WTC11 (cell line): ENCODE measurements around the gene FADS6. TPM values are rescaled to one million over a fixed set of nuclear protein-coding genes. Genes with fewer than 3 reads are reported as not detected.
"Not testable (repeated sequence)": the region's sequence is repeated elsewhere in the genome, so short reads cannot be mapped to it uniquely, and the experiment has no call there.

Source experiments
- ATAC-seq: fragments of 200-7000 bp; cut with Tn5 transposase; 2 replicates; pipeline ENCODE4 v1.10.0; 2021; ENCODE audit warnings: mild to moderate bottlenecking, moderate library complexity
- CTCF ChIA-PET: fragments of 300-600 bp; sonication (Branson Sonifier 250); formaldehyde crosslinking; loops from one replicate; lab custom pipeline; 2021; ENCODE audit warnings: antibody characterized with exemption; lab: Charles Lee
- POLR2A ChIA-PET: fragments of 350-600 bp; sonication (Branson Sonifier 250); formaldehyde crosslinking; loops from one replicate; lab custom pipeline; 2021; ENCODE audit warnings: antibody characterized with exemption; lab: Charles Lee
- DNase-seq: peaks from one replicate; pipeline ENCODE4 v3.0.0; 2021; ENCODE audit warnings: low spot score
- H3K27ac Mint-ChIP-seq: 2 replicates; pipeline ENCODE4 v1.8.0; 2021; ENCODE audit warnings: mixed read lengths
- H3K27me3 Mint-ChIP-seq: 2 replicates; pipeline ENCODE4 v1.8.0; 2021; ENCODE audit warnings: low read depth, mild to moderate bottlenecking, moderate library complexity, mixed read lengths
- H3K36me3 Mint-ChIP-seq: 2 replicates; pipeline ENCODE4 v1.8.0; 2021; ENCODE audit warnings: mixed read lengths
- H3K4me1 Mint-ChIP-seq: 2 replicates; pipeline ENCODE4 v1.8.0; 2022; ENCODE audit warnings: mixed read lengths
- H3K4me3 Mint-ChIP-seq: 2 replicates; pipeline ENCODE4 v1.8.0; 2021; ENCODE audit warnings: mild to moderate bottlenecking, moderate library complexity, mixed read lengths
- H3K9me3 Mint-ChIP-seq: 2 replicates; pipeline ENCODE4 v1.8.0; 2021; ENCODE audit warnings: mixed read lengths
- CBFB ChIP-seq: sonication (generic); formaldehyde crosslinking; IDR thresholded peaks from 2 replicates; pipeline ENCODE4 v1.8.1; 2022; ENCODE audit warnings: mild to moderate bottlenecking, low read depth, missing genetic modification reagents
- CREM ChIP-seq: sonication (generic); formaldehyde crosslinking; IDR thresholded peaks from 2 replicates; pipeline ENCODE4 v1.8.1; 2022; ENCODE audit warnings: mild to moderate bottlenecking, missing genetic modification reagents, moderate library complexity
- ESRRA ChIP-seq: sonication (generic); formaldehyde crosslinking; IDR thresholded peaks from 2 replicates; pipeline ENCODE4 v1.8.1; 2022; ENCODE audit warnings: mild to moderate bottlenecking, missing genetic modification reagents, borderline replicate concordance
- HMGA2 ChIP-seq: fragments of 250-450 bp; sonication (Bioruptor Pico); IDR thresholded peaks from 2 replicates; pipeline ENCODE4 v1.4.0; 2021; ENCODE audit warnings: mild to moderate bottlenecking, moderate library complexity
- IRF2 ChIP-seq: sonication (generic); formaldehyde crosslinking; IDR thresholded peaks from 2 replicates; pipeline ENCODE4 v1.8.0; 2022; ENCODE audit warnings: low read depth, missing genetic modification reagents, borderline replicate concordance
- SOX15 ChIP-seq: fragments of 250-450 bp; sonication (Bioruptor Pico); IDR thresholded peaks from 2 replicates; pipeline ENCODE4 v1.9.0; 2021; ENCODE audit warnings: mild to moderate bottlenecking
- TEAD1 ChIP-seq: sonication (generic); formaldehyde crosslinking; IDR thresholded peaks from 2 replicates; pipeline ENCODE4 v1.8.0; 2022; ENCODE audit warnings: mild to moderate bottlenecking, missing genetic modification reagents
- ZNF121 ChIP-seq: sonication (generic); formaldehyde crosslinking; IDR thresholded peaks from 2 replicates; pipeline ENCODE4 v1.8.0; 2023; ENCODE audit warnings: missing genetic modification reagents
- total RNA-seq: library from RNA; stranded (reverse); gene quantifications from 3 replicates; pipeline ENCODE4 v1.2.3, GENCODE V29; 2021
- TF ChIP-seq, protein P1 (sequence below): sonication (generic); formaldehyde crosslinking; IDR thresholded peaks from 2 replicates; pipeline ENCODE4 v1.8.1; 2023; ENCODE audit warnings: mild to moderate bottlenecking, missing genetic modification reagents, borderline replicate concordance
- TF ChIP-seq, protein P2 (sequence below): sonication (generic); formaldehyde crosslinking; IDR thresholded peaks from 2 replicates; pipeline ENCODE4 v1.8.1; 2022; ENCODE audit warnings: mild to moderate bottlenecking, missing genetic modification reagents, moderate library complexity, borderline replicate concordance
- TF ChIP-seq, protein P3 (sequence below): sonication (generic); formaldehyde crosslinking; IDR thresholded peaks from 2 replicates; pipeline ENCODE4 v1.8.1; 2023; ENCODE audit warnings: mild to moderate bottlenecking, missing genetic modification reagents, moderate library complexity
- TF ChIP-seq, protein P4 (sequence below): sonication (generic); formaldehyde crosslinking; IDR thresholded peaks from 2 replicates; pipeline ENCODE4 v1.8.0; 2022; ENCODE audit warnings: mild to moderate bottlenecking, missing genetic modification reagents
- TF ChIP-seq, protein P5 (sequence below): sonication (generic); formaldehyde crosslinking; IDR thresholded peaks from 2 replicates; pipeline ENCODE4 v1.8.0; 2022; ENCODE audit warnings: mild to moderate bottlenecking, missing genetic modification reagents
- TF ChIP-seq, protein P6 (sequence below): fragments of 250-450 bp; sonication (Bioruptor Pico); IDR thresholded peaks from 2 replicates; pipeline ENCODE4 v1.9.0; 2021; ENCODE audit warnings: mild to moderate bottlenecking, borderline replicate concordance

FADS6 gene
- total RNA-seq, 1 experiment from 2014 or later: 1.2 TPM

DNA sequence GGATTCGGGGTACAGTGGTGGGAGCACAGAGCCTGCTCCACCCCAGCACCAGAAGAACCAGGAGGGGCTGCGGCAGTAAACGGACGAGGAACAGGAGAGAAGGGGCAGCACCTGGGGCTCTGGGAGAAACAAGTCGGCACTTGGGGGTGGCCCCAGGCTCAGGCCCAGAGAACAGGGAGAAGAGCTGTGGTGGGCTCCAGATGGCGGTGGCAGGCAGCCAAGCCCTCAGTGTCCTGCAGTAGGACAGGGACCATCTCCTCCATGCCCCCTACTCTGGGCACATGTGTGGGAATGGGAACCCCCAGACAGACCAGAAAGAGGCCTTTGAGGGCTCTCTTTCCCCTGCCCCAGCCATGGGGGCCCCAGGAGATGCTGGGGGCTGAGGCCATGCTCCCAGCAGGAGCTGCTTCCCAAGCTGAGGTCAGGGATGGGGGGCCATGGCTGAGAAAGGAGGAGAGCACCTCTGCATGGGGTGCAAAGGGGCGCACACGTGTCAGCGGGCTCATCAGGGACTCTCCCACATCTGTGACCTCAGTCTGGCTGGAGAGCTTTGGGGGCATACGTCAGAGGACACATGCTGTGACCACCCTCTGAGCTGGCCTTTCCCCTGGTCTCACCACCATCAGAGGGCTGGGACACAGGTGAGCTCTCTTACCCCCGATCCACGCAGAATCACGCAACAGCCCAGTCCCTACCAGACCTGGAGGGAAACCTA, 22.9 kb upstream of the FADS6 start:
- peak overlapping the region; percentile 83; the same call in 1 of the 2 replicates for H3K27ac Mint-ChIP-seq
- H3K9me3 Mint-ChIP-seq: peaks cover 15% of the 10 kb centered on the region
- ChIA-PET POLR2A (interaction anchor here (0.9 kb wide), 1 partner anchor 96 kb away, joined by 3 read pairs; the partner anchor contains the start of gene MRPL58), CTCF (interaction anchor here (0.6 to 2.7 kb wide), 4 partner anchors 41 to 125 kb away, joined by 3 to 14 read pairs (median 5); no protein-coding TSS in a partner anchor)
- no peaks in the 10 kb centered on the region; the same call in 1 of the 2 replicates for H3K36me3 Mint-ChIP-seq
- ATAC-seq: no peak
- peaks cover 26% of the 10 kb centered on the region for H3K27me3 Mint-ChIP-seq
- H3K4me1 Mint-ChIP-seq: peaks cover 11% of the 10 kb centered on the region
- TF ChIP-seq IRF2 (CRISPR knock-in tag): no peak
- TF ChIP-seq, protein P1, sequence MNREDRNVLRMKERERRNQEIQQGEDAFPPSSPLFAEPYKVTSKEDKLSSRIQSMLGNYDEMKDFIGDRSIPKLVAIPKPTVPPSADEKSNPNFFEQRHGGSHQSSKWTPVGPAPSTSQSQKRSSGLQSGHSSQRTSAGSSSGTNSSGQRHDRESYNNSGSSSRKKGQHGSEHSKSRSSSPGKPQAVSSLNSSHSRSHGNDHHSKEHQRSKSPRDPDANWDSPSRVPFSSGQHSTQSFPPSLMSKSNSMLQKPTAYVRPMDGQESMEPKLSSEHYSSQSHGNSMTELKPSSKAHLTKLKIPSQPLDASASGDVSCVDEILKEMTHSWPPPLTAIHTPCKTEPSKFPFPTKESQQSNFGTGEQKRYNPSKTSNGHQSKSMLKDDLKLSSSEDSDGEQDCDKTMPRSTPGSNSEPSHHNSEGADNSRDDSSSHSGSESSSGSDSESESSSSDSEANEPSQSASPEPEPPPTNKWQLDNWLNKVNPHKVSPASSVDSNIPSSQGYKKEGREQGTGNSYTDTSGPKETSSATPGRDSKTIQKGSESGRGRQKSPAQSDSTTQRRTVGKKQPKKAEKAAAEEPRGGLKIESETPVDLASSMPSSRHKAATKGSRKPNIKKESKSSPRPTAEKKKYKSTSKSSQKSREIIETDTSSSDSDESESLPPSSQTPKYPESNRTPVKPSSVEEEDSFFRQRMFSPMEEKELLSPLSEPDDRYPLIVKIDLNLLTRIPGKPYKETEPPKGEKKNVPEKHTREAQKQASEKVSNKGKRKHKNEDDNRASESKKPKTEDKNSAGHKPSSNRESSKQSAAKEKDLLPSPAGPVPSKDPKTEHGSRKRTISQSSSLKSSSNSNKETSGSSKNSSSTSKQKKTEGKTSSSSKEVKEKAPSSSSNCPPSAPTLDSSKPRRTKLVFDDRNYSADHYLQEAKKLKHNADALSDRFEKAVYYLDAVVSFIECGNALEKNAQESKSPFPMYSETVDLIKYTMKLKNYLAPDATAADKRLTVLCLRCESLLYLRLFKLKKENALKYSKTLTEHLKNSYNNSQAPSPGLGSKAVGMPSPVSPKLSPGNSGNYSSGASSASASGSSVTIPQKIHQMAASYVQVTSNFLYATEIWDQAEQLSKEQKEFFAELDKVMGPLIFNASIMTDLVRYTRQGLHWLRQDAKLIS (CRISPR knock-in tag): no peak
- no peak for TF ChIP-seq TEAD1 (CRISPR knock-in tag)
- no peak for TF ChIP-seq ZNF121 (CRISPR knock-in tag)
- TF ChIP-seq SOX15: no peak
- no peak for TF ChIP-seq CREM
- TF ChIP-seq, protein P2, sequence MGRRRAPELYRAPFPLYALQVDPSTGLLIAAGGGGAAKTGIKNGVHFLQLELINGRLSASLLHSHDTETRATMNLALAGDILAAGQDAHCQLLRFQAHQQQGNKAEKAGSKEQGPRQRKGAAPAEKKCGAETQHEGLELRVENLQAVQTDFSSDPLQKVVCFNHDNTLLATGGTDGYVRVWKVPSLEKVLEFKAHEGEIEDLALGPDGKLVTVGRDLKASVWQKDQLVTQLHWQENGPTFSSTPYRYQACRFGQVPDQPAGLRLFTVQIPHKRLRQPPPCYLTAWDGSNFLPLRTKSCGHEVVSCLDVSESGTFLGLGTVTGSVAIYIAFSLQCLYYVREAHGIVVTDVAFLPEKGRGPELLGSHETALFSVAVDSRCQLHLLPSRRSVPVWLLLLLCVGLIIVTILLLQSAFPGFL (CRISPR knock-in tag): no peak
- TF ChIP-seq, protein P3, sequence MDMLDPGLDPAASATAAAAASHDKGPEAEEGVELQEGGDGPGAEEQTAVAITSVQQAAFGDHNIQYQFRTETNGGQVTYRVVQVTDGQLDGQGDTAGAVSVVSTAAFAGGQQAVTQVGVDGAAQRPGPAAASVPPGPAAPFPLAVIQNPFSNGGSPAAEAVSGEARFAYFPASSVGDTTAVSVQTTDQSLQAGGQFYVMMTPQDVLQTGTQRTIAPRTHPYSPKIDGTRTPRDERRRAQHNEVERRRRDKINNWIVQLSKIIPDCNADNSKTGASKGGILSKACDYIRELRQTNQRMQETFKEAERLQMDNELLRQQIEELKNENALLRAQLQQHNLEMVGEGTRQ (CRISPR knock-in tag): no peak
- TF ChIP-seq HMGA2 (CRISPR knock-in tag): no peak
- no peak overlapping the region for H3K4me3 Mint-ChIP-seq
- no peak for DNase-seq

DNA sequence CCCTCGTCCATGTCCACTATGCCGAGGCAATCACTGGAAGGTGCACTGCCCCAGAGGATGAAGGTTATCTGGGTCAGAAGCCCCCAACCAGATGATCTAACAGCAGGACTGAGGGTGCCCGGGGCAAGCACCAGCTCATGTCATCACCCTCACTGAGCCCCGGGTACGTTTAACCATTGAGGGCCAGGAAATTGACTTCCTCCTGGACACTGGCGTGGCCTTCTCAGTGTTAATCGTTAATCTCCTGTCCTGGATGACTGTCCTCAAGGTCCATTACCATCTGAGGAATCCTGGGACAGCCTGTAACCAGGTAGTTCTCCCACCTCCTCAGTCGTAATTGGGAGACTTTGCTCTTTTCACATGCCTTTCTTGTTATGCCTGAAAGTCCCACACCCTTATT, 18.0 kb upstream of the FADS6 start:
- H3K27ac Mint-ChIP-seq, H3K4me3 Mint-ChIP-seq, POLR2A ChIA-PET, DNase-seq, H3K36me3 Mint-ChIP-seq, ATAC-seq: not testable (repeated sequence)
- Mint-ChIP-seq H3K4me1 (peaks cover 38% of the 10 kb centered on the region), H3K9me3 (peaks cover 18% of the 10 kb centered on the region), H3K27me3 (peaks cover 38% of the 10 kb centered on the region)
- CTCF ChIA-PET: interaction anchor here (1.6 kb wide), 1 partner anchor 46 kb away, joined by 5 read pairs; no protein-coding TSS in a partner anchor

DNA sequence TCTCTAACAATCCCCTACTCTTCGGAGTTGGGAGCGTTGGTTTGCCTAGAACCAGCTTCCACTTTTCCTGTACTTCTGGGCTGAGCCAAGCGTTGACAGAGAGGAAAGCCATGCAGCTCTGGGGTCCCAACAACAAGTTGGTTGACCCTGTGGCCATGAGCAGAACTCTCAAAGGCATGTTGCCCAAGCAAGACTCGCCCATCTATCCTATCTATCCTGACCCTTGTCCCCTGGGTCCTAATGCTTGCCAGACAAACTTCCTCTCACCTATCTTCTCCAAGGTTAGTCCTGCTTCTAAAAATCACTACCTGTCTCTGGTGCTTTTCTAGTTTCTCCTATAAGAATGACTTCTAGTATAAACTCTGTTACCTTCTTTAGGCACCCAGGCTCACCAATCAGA, 15.7 kb upstream of the FADS6 start:
- Mint-ChIP-seq H3K9me3 (peaks cover 20% of the 10 kb centered on the region), H3K4me1 (peaks cover 40% of the 10 kb centered on the region), H3K27me3 (peaks cover 36% of the 10 kb centered on the region)
- CTCF ChIA-PET: interaction anchor here (1.0 to 1.2 kb wide), 3 partner anchors 10 to 15 kb away, joined by 3 to 4 read pairs (median 3); partner anchors contain the start of gene OTOP2
- DNase-seq, POLR2A ChIA-PET, H3K36me3 Mint-ChIP-seq, H3K27ac Mint-ChIP-seq, ATAC-seq, H3K4me3 Mint-ChIP-seq: not testable (repeated sequence)
- TF ChIP-seq, protein P4, sequence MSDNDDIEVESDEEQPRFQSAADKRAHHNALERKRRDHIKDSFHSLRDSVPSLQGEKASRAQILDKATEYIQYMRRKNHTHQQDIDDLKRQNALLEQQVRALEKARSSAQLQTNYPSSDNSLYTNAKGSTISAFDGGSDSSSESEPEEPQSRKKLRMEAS: peak; percentile 55; the same call in 1 of the 2 replicates

DNA sequence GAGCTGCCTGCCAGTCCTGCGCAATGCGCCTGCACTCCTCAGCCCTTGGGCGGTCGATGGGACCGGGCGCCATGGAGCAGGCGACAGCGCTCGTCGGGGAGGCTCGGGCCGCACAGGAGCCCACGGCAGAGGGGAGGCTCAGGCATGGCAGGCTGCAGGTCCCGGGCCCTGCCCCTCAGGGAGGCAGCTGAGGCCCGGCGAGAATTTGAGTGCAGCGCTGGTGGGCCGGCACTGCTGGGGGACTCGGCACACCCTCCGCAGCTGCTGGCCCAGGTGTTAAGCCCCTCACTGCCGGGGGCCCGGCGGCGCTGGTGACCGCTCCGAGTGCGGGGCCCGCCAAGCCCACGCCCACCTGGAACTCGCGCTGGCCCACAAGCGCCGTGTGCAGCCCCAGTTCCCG, 13.6 kb upstream of the FADS6 start:
- H3K4me1 Mint-ChIP-seq: peaks cover 40% of the 10 kb centered on the region
- peaks cover 5% of the 10 kb centered on the region for H3K9me3 Mint-ChIP-seq
- DNase-seq: no peak
- ChIA-PET CTCF (interaction anchor here (0.9 to 1.6 kb wide), 5 partner anchors 18 to 54 kb away, joined by 3 to 9 read pairs (median 4); partner anchors contain the start of gene FDXR), POLR2A (interaction anchor here (1.5 kb wide), 1 partner anchor 34 kb away, joined by 3 read pairs; the partner anchor contains the start of gene FDXR)
- ATAC-seq: no peak
- H3K27ac Mint-ChIP-seq: no peak overlapping the region
- H3K36me3 Mint-ChIP-seq: 0 out of 2 replicates have a peak, but pooled peaks cover 3% of the 10 kb centered on the region
- H3K4me3 Mint-ChIP-seq: no peak overlapping the region
- peaks cover 19% of the 10 kb centered on the region for H3K27me3 Mint-ChIP-seq
- TF ChIP-seq CBFB (CRISPR knock-in tag) (no peak), ESRRA (no peak)
- TF ChIP-seq, protein P5, sequence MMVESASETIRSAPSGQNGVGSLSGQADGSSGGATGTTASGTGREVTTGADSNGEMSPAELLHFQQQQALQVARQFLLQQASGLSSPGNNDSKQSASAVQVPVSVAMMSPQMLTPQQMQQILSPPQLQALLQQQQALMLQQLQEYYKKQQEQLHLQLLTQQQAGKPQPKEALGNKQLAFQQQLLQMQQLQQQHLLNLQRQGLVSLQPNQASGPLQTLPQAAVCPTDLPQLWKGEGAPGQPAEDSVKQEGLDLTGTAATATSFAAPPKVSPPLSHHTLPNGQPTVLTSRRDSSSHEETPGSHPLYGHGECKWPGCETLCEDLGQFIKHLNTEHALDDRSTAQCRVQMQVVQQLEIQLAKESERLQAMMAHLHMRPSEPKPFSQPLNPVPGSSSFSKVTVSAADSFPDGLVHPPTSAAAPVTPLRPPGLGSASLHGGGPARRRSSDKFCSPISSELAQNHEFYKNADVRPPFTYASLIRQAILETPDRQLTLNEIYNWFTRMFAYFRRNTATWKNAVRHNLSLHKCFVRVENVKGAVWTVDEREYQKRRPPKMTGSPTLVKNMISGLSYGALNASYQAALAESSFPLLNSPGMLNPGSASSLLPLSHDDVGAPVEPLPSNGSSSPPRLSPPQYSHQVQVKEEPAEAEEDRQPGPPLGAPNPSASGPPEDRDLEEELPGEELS (CRISPR knock-in tag): no peak
- TF ChIP-seq, protein P6, sequence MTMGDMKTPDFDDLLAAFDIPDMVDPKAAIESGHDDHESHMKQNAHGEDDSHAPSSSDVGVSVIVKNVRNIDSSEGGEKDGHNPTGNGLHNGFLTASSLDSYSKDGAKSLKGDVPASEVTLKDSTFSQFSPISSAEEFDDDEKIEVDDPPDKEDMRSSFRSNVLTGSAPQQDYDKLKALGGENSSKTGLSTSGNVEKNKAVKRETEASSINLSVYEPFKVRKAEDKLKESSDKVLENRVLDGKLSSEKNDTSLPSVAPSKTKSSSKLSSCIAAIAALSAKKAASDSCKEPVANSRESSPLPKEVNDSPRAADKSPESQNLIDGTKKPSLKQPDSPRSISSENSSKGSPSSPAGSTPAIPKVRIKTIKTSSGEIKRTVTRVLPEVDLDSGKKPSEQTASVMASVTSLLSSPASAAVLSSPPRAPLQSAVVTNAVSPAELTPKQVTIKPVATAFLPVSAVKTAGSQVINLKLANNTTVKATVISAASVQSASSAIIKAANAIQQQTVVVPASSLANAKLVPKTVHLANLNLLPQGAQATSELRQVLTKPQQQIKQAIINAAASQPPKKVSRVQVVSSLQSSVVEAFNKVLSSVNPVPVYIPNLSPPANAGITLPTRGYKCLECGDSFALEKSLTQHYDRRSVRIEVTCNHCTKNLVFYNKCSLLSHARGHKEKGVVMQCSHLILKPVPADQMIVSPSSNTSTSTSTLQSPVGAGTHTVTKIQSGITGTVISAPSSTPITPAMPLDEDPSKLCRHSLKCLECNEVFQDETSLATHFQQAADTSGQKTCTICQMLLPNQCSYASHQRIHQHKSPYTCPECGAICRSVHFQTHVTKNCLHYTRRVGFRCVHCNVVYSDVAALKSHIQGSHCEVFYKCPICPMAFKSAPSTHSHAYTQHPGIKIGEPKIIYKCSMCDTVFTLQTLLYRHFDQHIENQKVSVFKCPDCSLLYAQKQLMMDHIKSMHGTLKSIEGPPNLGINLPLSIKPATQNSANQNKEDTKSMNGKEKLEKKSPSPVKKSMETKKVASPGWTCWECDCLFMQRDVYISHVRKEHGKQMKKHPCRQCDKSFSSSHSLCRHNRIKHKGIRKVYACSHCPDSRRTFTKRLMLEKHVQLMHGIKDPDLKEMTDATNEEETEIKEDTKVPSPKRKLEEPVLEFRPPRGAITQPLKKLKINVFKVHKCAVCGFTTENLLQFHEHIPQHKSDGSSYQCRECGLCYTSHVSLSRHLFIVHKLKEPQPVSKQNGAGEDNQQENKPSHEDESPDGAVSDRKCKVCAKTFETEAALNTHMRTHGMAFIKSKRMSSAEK (CRISPR knock-in tag): no peak
